ENCODE data around the gene CYSTM1.

CYSTM1 gene

GRCh38 chr5:140174465-140175366, at the start of gene CYSTM1:
CYSTM1 (plus strand) TSS chr5:140175188; CDS start chr5:140194466, 19,278 bp downstream.
- peak; percentile 95 for DNase-seq (ENCODE audit: low spot score)

GRCh38 chr5:140125637-140126036, 49.4 kb upstream of the CYSTM1 start, which contains the start of gene IGIP:
IGIP (plus strand) TSS chr5:140125937; CDS start chr5:140128477, 2,540 bp downstream.
- no peak for DNase-seq (ENCODE audit: low spot score)

DNA sequence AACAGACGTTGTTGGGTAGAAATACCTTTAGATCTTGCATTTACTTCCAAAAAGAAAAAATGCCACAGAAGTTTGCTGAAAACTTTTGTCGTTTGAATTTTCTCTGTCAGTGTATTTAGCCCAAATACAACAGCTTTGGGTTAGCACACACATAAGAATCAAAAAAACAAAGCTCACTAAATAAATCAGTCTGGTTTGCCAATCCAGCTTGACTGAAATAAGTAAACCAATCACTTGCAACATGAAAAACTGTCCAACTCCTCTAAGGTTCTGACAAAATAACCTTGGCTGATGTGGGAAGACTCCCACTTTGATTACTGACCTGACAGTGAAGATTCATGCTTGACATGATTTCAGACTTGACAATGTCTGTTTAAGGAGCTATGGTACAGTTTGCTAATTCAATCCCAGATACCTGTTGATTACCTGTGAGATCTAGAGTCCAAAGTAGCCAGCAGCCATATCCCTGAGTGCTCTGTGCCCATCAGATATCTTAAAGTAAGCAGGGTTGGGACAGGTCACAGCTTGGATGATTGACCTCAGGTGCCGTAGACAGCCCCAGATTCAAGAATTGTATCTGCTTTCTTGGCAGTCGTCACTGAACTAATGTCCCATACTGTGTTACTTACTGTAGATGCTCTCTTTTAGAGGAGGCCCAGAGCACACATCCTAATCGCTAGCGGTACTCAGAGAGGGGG, 48.5 kb upstream of the CYSTM1 start:
- DNase-seq (ENCODE audit: low spot score), result no peak

- no peak for DNase-seq (ENCODE audit: low spot score)
Observed at GRCh38 chr5:140128376-140128775, 46.6 kb upstream of the CYSTM1 start.

DNA sequence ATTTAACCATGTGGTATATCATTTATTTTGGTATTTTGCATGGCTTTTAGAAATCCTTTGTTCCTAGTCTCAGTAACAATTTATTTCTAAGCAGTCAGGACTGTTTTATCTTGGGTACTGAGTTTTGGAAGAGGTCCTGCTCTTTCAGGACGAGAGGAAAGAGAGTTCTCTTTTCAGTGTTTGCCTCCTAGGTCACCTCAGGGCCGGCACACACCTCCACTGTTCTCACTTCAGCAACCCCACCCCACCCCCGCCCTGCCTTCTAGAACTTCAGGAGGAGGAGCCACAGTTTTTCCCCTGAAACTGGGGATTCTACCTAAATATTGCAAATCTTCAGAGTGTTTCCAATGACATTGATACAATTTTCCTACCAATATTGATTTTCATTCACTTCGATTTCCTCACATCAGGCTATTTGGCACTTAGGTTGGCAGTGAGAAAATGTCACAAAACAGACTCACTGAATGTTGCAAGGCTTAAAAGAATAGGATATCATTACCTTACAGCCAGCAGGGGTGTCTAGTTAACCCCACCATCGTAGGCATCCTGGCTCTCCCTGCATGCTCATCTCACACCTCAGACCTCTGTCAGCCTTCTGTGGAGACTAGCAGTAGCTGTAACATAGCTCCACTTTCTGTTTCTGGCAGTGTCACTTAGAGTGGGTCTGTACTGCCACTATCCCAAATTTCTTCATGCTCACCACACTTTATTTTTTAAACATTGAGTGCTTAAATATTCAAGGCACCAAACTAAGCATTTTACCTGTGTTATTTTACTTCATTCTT, 43.8 kb upstream of the CYSTM1 start:
- no peak for DNase-seq (ENCODE audit: low spot score)

- peak; percentile 81 for DNase-seq (ENCODE audit: low spot score)
Observed at GRCh38 chr5:140131967-140132409, 43.0 kb upstream of the CYSTM1 start.

GRCh38 chr5:140133514-140134167, 41.3 kb upstream of the CYSTM1 start:
- DNase-seq (ENCODE audit: low spot score), result no peak

DNA sequence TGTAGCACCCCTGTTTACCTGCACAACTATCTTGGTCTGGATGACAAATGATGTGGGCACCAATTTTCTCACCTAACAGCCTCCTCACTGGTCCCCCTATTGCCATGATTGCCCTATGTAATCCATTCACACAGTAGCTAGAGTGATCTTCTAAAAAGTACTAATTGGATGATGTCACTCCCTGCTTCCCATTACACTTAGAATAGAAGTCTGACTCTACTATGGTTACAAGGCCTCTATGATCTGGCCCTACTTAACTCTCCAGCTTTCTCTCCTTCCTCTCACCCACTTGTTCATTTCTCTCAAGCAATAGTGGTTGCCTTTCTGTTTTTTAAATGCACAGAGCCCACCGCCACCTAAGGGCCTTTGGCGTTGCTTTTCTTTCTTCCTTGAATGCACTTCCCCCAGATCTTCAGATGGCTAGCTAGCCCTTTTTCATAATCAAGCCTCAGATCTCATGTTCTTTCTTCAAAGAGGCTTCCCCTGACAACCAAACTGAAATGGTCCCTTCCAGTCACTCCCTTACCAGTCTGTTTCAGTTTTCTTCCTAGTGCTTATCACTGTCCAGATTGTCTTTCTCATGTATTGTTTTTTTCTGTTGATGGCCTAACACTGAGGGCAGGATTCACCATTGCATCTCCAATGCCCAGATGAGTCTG, 40.6 kb upstream of the CYSTM1 start:
- no peak for DNase-seq (ENCODE audit: low spot score)

- no peak for DNase-seq (ENCODE audit: low spot score)
Observed at GRCh38 chr5:140135127-140135526, 39.9 kb upstream of the CYSTM1 start.

DNA sequence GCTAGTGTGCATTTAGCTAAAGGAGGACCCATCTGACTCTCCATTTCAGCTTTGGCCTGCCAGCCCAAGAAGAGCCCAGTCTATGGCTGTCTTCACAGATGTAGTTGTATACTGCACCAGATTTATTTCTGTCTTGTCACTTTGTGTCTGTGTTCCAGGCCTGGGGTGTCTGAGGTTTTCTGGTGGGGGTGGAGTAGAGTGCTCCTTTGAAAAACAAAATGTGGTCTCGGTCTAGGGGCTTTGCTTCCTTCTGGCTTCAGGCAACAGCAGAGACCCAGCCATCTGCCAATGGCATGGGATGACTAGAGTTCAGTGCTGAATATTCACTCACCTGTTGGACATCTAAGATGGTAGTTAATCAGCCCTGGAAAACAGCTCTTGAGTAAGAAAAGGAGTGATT, 38.4 kb upstream of the CYSTM1 start:
- DNase-seq (ENCODE audit: low spot score), result no peak

DNA sequence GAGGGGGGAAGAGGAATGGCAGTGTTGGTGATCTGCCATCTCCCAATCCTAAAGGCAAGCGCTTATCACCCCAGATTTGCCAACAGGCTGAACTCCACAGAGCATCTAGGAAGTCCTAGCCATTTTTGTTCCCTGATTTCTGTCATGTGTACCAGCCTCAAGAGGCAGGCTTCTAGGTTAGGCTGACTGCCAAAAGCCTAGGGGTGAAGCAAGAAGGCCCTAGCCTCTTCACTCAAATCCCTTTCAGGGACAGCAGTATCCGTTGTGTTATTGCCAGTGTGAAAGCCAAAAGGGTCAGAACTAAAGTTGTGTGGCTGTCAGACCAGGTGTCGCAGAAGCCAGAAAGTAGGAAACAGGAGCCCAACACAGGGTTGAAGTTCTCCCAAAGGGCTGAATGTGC, 34.6 kb upstream of the CYSTM1 start:
- no peak for DNase-seq (ENCODE audit: low spot score)

DNA sequence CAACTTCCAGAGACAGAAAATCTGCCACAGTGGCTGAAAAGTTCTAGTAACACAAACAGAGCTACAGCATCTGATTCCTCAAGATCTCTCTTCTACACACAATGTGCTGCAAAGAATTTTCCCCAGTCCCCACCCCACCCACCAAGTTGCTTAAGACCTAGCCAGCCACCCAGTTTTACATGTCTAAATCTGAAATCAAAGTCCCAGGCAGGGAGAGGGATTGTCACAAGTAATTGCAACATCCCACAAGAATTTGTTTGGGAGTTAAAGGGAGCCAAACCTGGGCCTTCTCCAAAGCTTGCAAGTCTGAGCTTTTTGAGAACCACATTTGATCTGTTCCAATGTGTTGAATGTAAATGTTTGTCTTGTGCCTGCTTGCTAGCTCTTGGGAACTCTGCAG, 33.7 kb upstream of the CYSTM1 start:
- peak; percentile 44 for DNase-seq (ENCODE audit: low spot score)

DNA sequence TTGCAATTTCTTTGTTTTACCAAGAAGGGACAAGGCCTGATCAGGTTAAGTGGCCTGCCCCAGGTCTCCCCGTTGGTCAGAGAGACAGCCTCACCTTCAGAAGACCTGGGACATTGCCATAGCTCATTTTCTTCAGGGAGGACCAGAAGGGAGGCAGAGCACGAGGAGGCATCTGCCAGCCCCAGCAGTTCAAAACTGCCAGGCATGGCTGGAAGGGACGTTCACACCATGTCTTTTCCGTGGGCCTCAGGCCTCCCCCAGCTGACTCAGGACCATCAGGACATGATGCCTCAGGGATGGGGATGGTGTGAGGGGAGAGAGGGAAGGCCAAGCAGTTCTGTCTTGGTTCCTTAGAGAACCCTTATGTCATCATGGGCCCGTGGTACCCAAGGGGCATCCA, 32.7 kb upstream of the CYSTM1 start:
- DNase-seq (ENCODE audit: low spot score), result no peak

DNA sequence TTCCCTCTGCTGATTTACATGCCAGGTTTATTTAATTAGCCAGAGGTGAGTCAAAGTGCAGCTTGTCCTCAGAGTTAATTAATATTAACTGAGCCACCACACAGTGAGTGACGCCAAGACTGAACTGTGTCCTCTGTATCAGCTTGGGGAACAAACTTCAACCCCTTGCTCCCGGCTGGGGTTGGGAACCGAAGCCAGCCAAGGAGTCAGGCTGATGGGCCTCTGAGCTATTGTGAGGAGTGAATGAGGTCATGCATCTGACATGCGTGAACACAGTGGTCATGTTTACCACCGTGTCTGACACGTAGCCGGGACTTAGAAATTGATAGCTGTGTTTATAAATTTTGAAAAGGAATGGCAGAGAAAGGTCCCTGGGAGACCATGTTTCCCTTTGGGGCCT, 32.1 kb upstream of the CYSTM1 start:
- no peak for DNase-seq (ENCODE audit: low spot score)

DNA sequence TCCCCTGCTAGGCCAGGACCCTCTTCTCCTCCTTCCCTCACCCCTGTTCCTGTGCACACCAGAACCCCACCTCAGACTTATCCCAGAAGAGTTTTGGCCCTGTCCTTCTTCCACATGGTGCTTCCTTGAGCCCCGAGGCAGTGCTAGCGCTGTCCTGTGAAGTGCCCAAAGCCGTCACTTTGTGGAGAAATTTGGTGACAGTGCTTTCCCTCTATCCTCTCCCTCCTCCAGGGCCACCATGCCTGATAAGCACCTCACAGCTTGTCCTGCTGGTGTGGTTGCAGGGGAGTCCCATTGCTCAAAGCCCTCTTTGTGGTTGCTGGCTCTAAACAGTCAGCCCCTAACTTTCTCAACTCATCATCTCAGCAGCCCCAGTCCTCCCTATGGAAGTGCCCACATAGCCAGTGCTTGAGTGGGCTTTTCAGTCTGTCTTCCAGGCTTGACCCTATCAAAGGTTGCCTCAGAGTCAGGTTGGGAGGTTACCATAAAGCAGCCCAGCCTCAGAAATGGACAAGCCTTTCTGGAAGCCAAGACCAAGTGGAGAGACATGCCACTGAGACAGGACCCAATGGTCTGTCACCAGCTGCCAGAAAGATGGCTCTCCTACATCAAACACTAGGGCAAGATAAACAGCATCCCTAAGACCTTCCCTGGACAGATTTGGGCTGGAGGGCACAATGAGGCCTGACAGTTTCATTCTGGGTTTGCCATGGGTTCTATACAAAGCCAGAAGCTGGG, 31.3 kb upstream of the CYSTM1 start:
- no peak for DNase-seq (ENCODE audit: low spot score)

- DNase-seq (ENCODE audit: low spot score), result no peak
Observed at GRCh38 chr5:140145256-140145655, 29.7 kb upstream of the CYSTM1 start.

- peak; percentile 91 for DNase-seq (ENCODE audit: low spot score)
Observed at GRCh38 chr5:140145818-140146522, 29.0 kb upstream of the CYSTM1 start.

- DNase-seq (ENCODE audit: low spot score), result no peak
Observed at GRCh38 chr5:140146523-140146842, 28.5 kb upstream of the CYSTM1 start.

DNA sequence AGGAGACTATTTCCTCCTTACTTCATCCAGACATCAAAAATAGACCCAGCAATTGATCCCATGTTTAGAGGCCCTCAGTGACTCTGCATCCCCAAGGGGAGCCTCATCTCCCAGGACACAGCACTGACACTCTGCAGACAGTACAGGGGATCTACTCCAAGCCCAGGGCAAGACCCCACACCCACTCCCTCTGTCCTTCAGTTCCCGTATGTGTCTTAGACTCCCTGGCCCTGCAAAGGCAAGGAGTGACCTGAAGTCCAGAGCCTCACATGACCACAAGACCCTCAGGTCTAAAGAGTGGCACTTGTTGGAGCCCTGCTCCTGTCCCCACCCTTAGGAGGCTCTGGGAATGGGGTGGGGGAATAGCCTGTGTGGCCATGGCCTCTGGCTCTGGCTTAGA, 27.5 kb upstream of the CYSTM1 start:
- no peak for DNase-seq (ENCODE audit: low spot score)

- DNase-seq (ENCODE audit: low spot score), result peak; percentile 65
Observed at GRCh38 chr5:140148508-140148907, 26.5 kb upstream of the CYSTM1 start.

Measured in AG08396 (cell line).